Measurements from ENCODE around the gene MAGI2. TPM values are rescaled to one million over a fixed set of nuclear protein-coding genes. Genes with fewer than 3 reads are reported as not detected.

MAGI2 gene
- total RNA-seq, 2 donors from 2014 or later: 0.08 to 0.19 TPM

DNA sequence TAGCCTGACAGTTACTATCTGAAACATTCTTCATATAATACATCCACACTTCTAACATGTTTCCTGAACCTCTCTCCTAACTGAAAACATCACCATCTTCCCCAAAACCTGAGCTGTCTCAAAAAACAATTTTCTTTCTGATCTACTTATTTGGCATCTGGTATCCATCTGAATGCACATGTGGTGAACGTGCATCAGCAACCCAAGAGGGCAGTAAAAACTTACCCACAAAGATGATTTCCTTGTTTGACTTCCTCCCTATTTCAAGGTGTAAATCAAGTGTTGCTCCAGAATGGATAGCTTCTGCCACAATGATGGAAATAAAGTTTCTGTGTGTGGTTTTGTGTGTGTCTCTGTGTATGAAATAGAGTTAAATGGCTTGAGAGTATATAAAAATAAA, 500.4 kb downstream of the MAGI2 start:
- Mint-ChIP-seq H3K9me3 (peaks cover 8% of the 10 kb centered on the region), H3K27me3 (no peaks in the 10 kb centered on the region), H3K4me1 (ENCODE audit: low read depth in 2 of 2) (no peaks in the 10 kb centered on the region), H3K36me3 (peaks cover 5% of the 10 kb centered on the region), H3K27ac (no peak overlapping the region), H3K4me3 (no peak overlapping the region)
- ATAC-seq (no peak), DNase-seq (ENCODE audit: low spot score) (no peak)

DNA sequence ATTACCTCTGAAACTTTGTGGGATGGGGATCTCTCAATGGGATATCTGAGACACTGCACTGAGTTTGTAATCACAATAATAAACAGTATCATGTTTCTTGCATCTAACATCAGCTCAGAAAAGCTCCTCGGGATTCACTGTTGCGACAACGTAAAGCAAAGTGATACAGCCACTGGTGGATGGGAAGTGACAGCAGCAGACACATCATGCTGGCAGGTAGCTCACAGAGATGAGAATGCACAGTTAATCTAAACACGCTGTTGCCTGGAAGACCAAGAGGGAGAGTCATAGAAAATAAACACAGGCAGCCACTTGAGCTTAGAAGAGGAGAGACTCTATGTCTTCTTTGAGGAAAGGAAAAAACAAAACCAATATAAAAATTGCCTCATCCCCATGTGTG, 513.8 kb downstream of the MAGI2 start:
- ATAC-seq (no peak), DNase-seq (ENCODE audit: low spot score) (no peak)
- no peaks in the 10 kb centered on the region for H3K36me3 Mint-ChIP-seq

DNA sequence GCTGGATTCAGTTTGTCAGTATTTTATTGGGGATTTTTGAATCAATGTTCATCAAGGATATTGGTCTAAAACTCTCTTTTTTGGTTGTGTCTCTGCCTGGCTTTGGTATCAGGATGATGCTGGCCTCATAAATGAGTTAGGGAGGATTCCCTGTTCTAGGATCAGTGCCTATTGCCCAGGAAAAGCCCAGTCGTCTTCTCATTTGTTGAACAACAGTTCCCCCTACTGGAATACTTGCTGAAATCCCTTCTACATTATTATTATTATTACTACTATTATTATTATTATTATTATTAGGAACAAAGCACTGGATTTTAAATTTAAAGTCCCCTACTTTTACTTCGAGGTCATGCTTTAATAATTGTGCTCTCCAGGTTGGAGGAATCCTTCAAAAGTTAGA, 528.9 kb downstream of the MAGI2 start:
- no peaks in the 10 kb centered on the region for H3K27me3 Mint-ChIP-seq
- H3K27ac Mint-ChIP-seq: no peak overlapping the region
- H3K9me3 Mint-ChIP-seq: peaks cover 7% of the 10 kb centered on the region

More for the DNA sequence above, 513.8 kb downstream of the MAGI2 start:
- H3K9me3 Mint-ChIP-seq: peaks cover 16% of the 10 kb centered on the region
- no peaks in the 10 kb centered on the region for H3K4me1 Mint-ChIP-seq (ENCODE audit: low read depth in 2 of 2)
- no peaks in the 10 kb centered on the region for H3K27me3 Mint-ChIP-seq
- H3K27ac Mint-ChIP-seq: no peak overlapping the region
- no peak overlapping the region for H3K4me3 Mint-ChIP-seq

DNA sequence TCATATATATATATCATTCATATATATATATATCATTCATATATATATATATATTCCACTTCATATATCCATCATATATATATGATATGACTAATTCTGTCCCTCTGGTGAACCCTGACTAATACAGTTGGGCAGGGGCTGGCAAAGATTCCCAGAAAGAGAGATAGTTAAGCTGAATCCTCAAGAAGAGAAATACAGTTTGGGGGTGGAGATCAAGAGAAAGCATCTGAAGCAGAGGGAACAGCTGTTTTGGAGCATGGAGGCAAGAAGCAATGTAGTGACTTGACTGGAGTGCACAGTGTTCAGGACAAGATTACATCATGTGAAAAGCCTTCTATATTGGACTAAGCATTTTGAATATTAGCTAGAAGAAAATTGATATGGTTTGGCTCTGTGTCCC, 540.7 kb downstream of the MAGI2 start:
- H3K27me3 Mint-ChIP-seq: no peaks in the 10 kb centered on the region
- H3K4me3 Mint-ChIP-seq: no peak overlapping the region
- ATAC-seq: no peak
- peaks cover 22% of the 10 kb centered on the region for H3K9me3 Mint-ChIP-seq
- no peaks in the 10 kb centered on the region for H3K4me1 Mint-ChIP-seq (ENCODE audit: low read depth in 2 of 2)
- no peak for DNase-seq (ENCODE audit: low spot score)
- no peaks in the 10 kb centered on the region for H3K36me3 Mint-ChIP-seq
- H3K27ac Mint-ChIP-seq: no peak overlapping the region

More for the DNA sequence above, 528.9 kb downstream of the MAGI2 start:
- ATAC-seq (no peak), DNase-seq (ENCODE audit: low spot score) (no peak)
- H3K4me1 Mint-ChIP-seq (ENCODE audit: low read depth in 2 of 2): no peaks in the 10 kb centered on the region
- no peak overlapping the region for H3K4me3 Mint-ChIP-seq
- no peaks in the 10 kb centered on the region for H3K36me3 Mint-ChIP-seq

DNA sequence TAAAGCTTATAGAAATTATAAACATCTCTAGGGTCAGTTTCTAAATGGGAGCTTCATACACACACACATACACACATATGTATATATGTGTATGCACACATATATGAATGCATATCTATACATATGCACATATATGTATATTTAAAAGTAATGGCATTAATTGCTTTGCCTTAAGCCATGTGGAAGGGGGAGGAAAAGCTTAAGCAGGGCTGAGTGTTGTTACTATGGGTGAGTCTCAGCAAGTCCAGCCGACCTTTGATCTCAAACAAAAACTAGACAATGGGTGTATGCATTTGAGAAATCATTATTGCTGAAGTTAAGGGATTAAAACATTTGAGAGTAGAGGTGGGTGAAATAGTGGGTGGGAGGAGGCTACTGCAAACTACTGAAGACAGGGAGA, 546.7 kb downstream of the MAGI2 start:
- Mint-ChIP-seq H3K4me1 (ENCODE audit: low read depth in 2 of 2) (no peaks in the 10 kb centered on the region), H3K27me3 (no peaks in the 10 kb centered on the region), H3K27ac (no peak overlapping the region), H3K9me3 (peaks cover 15% of the 10 kb centered on the region), H3K36me3 (peaks cover 4% of the 10 kb centered on the region), H3K4me3 (no peak overlapping the region)
- DNase-seq (ENCODE audit: low spot score): no peak
- ATAC-seq: no peak

DNA sequence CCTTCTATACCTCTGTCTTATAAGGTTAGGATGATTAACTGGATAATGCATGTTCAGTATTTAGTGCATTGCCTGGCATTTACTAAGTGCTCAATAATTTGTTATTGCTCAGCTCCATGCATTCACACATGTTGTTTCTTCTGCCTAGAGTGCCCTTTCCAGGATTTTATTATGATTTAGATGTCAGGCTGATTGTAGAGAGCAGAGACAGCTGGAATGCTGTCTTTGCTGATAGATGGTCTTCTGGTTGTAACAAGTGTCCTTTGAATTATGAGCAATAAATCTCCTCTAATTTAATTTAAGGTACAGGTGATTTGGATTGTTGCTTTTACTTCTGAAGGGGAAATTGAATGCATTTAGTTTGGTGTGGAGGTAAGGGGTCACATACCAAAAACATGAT, 548.0 kb downstream of the MAGI2 start:
- ATAC-seq (no peak), DNase-seq (ENCODE audit: low spot score) (no peak)
- Mint-ChIP-seq H3K27ac (no peak overlapping the region), H3K27me3 (no peaks in the 10 kb centered on the region), H3K4me3 (no peak overlapping the region), H3K9me3 (peaks cover 16% of the 10 kb centered on the region), H3K36me3 (peaks cover 4% of the 10 kb centered on the region), H3K4me1 (ENCODE audit: low read depth in 2 of 2) (no peaks in the 10 kb centered on the region)

DNA sequence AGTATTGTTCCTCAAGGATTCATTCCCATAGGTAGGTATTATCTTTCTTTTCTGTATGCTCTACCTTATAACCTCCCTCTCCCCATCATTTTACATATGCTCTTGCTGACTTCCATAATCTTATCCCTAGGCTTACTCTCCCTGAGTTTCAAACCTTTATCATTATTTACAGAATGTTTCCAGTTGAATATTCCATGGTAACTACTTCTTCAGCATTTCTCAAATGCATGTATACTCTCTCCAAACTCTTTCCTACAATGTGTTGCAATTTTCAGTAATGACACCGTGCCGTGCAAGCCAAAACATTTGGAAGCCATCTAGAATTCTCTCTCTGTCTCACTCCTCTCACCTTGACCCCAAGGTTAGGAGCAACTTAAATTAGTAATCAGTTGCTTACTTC, 548.5 kb downstream of the MAGI2 start:
- peaks cover 20% of the 10 kb centered on the region for H3K9me3 Mint-ChIP-seq
- ATAC-seq (no peak), DNase-seq (ENCODE audit: low spot score) (no peak)
- H3K27ac Mint-ChIP-seq: no peak overlapping the region
- no peaks in the 10 kb centered on the region for H3K27me3 Mint-ChIP-seq
- no peak overlapping the region for H3K4me3 Mint-ChIP-seq
- no peaks in the 10 kb centered on the region for H3K4me1 Mint-ChIP-seq (ENCODE audit: low read depth in 2 of 2)
- peaks cover 4% of the 10 kb centered on the region for H3K36me3 Mint-ChIP-seq

DNA sequence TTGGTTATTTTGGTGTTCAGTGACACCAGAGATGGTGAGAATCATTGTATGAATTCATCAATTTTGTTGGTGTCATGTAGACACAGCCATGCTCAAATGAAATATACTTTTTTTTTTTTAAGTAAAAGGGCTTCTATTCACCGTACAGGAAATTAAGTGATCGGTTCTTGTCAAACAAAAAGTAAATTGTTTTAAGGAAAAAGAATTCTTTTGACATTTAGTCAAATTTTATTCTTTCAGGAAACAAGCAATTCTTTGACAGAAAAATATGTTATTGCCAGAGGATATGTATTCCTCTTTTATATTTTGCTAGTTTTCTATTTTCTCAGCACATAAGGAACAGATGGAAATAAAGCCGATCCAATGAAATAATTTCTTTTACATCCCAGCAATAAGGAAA, 551.9 kb downstream of the MAGI2 start:
- DNase-seq (ENCODE audit: low spot score) (no peak), ATAC-seq (no peak)
- no peaks in the 10 kb centered on the region for H3K27me3 Mint-ChIP-seq
- H3K4me3 Mint-ChIP-seq: no peak overlapping the region
- no peak overlapping the region for H3K27ac Mint-ChIP-seq
- peaks cover 4% of the 10 kb centered on the region for H3K36me3 Mint-ChIP-seq
- H3K9me3 Mint-ChIP-seq: peaks cover 13% of the 10 kb centered on the region
- H3K4me1 Mint-ChIP-seq (ENCODE audit: low read depth in 2 of 2): no peaks in the 10 kb centered on the region

DNA sequence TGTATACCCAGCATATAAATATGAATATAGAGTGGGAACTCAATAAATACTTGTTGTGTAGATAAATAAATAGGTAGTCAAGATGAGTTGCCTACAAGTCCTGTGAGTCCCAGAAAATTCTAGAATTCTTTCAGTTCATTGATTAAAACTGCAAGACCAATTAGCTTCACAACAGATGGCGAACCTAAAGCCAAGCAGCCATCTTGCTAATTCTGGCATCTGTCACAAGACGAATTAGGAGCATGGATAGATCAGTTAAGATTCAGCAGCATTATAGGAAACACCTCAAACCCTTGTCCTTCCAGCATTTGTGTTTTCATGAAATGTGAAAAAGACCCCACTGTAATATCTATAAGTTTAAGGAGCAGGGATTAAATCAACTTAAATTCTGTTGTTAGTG, 552.7 kb downstream of the MAGI2 start:
- Mint-ChIP-seq H3K4me1 (ENCODE audit: low read depth in 2 of 2) (no peaks in the 10 kb centered on the region), H3K4me3 (no peak overlapping the region), H3K27ac (no peak overlapping the region), H3K27me3 (no peaks in the 10 kb centered on the region), H3K9me3 (peaks cover 13% of the 10 kb centered on the region), H3K36me3 (peaks cover 4% of the 10 kb centered on the region)
- DNase-seq (ENCODE audit: low spot score) (no peak), ATAC-seq (no peak)

DNA sequence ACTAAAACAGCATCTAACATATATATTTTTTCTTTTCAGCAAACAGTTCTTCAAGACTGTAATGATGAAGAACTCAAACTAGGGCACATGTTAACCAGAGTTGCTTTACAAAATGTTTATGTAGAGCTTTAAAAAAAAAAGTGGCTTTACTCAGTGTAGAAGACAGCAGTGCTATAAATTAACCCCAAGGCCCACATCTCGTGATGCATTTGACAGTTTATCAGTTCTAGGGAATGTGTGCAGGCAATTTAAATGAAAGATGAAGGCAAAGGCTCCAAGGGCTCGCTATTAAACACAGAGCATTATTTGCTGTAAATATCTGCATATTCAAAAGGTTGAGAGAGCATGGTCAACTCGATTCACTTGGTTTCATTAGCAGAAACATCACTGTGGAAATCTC, 558.1 kb downstream of the MAGI2 start:
- H3K27me3 Mint-ChIP-seq: no peaks in the 10 kb centered on the region
- H3K36me3 Mint-ChIP-seq: peaks cover 4% of the 10 kb centered on the region
- H3K4me1 Mint-ChIP-seq (ENCODE audit: low read depth in 2 of 2): no peaks in the 10 kb centered on the region
- ATAC-seq (no peak), DNase-seq (ENCODE audit: low spot score) (no peak)
- H3K27ac Mint-ChIP-seq: no peak overlapping the region
- H3K9me3 Mint-ChIP-seq: peaks cover 11% of the 10 kb centered on the region
- H3K4me3 Mint-ChIP-seq: no peak overlapping the region

DNA sequence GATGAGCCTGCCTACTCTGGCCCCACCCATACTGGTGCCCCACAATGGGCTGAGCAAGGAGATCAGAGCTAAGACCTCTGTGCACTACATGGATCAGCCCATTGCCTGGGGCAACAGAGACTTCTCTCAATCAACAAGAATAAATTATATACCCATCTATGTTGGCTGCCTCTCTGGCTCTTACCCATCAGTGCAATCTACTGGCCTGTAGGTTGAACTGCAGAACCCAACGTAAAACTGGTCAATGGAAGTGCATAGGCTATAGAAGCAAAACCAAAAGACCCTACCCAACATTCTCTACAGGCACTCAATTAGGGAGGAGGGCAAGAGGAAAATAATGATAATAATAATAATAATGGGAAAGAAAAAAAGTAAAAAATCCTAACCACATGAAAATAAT, 574.3 kb downstream of the MAGI2 start:
- Mint-ChIP-seq H3K27me3 (no peaks in the 10 kb centered on the region), H3K4me1 (ENCODE audit: low read depth in 2 of 2) (no peaks in the 10 kb centered on the region), H3K4me3 (no peak overlapping the region), H3K27ac (no peak overlapping the region), H3K9me3 (peaks cover 25% of the 10 kb centered on the region), H3K36me3 (peaks cover 12% of the 10 kb centered on the region)
- no peak for DNase-seq (ENCODE audit: low spot score)
- no peak for ATAC-seq

DNA sequence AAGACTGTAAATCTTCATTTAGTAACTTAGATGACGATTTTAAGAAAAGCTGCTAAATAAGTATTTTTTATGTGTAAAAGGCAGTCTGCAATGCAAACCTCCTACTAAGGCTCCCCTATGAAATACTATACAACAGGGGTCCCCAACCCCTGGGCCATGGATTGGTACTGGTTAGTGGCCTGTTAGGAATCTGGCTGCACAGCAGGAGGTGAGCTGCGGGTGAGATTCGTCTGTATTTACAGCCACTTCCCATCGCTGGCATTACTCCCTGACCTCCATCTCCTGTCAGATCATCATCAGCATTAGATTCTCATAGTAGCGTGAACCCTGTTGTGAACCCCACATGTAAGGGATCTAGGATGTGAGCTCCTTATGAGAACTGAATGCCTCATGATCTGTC, 580.4 kb downstream of the MAGI2 start:
- no peak for ATAC-seq
- peaks cover 9% of the 10 kb centered on the region for H3K9me3 Mint-ChIP-seq
- no peak overlapping the region for H3K4me3 Mint-ChIP-seq
- H3K36me3 Mint-ChIP-seq: no peaks in the 10 kb centered on the region
- DNase-seq (ENCODE audit: low spot score): no peak
- H3K27ac Mint-ChIP-seq: no peak overlapping the region
- no peaks in the 10 kb centered on the region for H3K4me1 Mint-ChIP-seq (ENCODE audit: low read depth in 2 of 2)
- no peaks in the 10 kb centered on the region for H3K27me3 Mint-ChIP-seq

DNA sequence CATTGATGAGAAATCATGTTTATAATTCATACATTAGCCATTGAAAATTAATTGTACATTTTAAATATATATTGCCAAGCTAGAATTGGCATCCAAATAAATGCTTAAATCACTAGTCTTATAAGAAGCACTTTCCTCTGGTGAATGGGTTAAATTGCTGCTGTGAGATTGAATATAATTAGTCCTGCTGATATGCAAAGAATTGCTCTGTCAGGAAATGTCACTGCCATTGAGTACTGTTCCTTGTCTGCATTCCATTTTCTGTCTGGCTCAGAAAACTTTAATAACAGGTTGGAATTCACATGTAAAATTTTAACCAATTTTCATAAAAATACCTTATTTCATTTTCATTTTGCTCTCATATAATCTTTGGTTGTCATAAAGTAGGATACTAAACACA, 589.1 kb downstream of the MAGI2 start:
- DNase-seq (ENCODE audit: low spot score): no peak
- Mint-ChIP-seq H3K9me3 (peaks cover 17% of the 10 kb centered on the region), H3K27me3 (no peaks in the 10 kb centered on the region), H3K4me1 (ENCODE audit: low read depth in 2 of 2) (no peaks in the 10 kb centered on the region), H3K4me3 (no peak overlapping the region), H3K27ac (no peak overlapping the region), H3K36me3 (peaks cover 6% of the 10 kb centered on the region)
- ATAC-seq: no peak

DNA sequence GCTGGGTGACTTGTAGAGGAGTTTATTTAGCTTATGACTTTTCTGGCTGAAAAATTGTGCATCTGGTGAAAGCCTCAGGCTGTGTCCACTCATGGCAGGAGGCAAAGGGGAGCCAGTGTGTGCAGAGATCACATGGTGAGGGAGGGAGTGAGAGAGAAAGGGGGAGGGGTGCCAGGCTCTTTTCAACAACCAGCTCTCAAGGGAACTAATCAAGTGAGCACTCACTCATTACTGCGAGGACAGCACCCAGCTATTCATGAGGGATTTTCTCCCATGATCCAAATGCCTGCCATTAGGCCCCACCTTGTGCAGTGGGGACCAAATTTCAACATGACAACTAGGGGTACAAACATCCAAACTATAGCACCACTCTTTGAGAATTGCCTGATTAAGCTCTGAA, 590.2 kb downstream of the MAGI2 start:
- H3K27ac Mint-ChIP-seq: no peak overlapping the region

DNA sequence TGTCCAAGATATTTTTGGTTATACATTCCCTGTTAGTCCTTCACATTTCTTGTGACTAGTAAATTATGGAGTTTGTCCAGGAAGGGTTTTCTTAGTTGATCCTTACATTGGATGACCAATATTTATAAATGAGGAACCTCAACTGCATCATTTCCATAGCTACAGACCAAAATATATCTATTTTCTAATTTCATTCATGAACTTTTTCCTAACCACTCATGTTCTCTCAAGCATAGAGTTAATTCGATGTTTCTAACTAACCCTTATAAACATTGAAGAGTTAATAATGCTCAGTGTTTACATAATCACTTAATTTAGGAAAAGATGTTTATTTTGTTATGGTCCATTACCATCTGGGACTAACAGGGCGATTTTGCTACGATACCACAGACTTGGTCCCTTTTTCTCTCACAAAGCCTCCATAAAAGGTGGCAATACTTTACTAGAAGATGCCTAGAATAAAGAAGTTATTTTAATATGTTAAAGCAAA, 591.0 kb downstream of the MAGI2 start:
- H3K4me3 Mint-ChIP-seq: no peak overlapping the region
- H3K4me1 Mint-ChIP-seq (ENCODE audit: low read depth in 2 of 2): no peaks in the 10 kb centered on the region
- H3K9me3 Mint-ChIP-seq: peaks cover 22% of the 10 kb centered on the region
- peaks cover 19% of the 10 kb centered on the region for H3K36me3 Mint-ChIP-seq
- no peak overlapping the region for H3K27ac Mint-ChIP-seq
- ATAC-seq (no peak), DNase-seq (ENCODE audit: low spot score) (no peak)
- no peaks in the 10 kb centered on the region for H3K27me3 Mint-ChIP-seq

More for the DNA sequence above, 590.2 kb downstream of the MAGI2 start:
- H3K4me1 Mint-ChIP-seq (ENCODE audit: low read depth in 2 of 2): no peaks in the 10 kb centered on the region
- no peak for DNase-seq (ENCODE audit: low spot score)
- peaks cover 14% of the 10 kb centered on the region for H3K36me3 Mint-ChIP-seq
- H3K4me3 Mint-ChIP-seq: no peak overlapping the region
- H3K27me3 Mint-ChIP-seq: no peaks in the 10 kb centered on the region
- peaks cover 18% of the 10 kb centered on the region for H3K9me3 Mint-ChIP-seq
- ATAC-seq: no peak
